GM19351 (cell line): ENCODE data around the gene FBH1.
A peak's percentile ranks its signal among the peaks of the same experiment; 100 is the strongest.
"Not testable (repeated sequence)": the region's sequence is repeated elsewhere in the genome, so short reads cannot be mapped to it uniquely, and the experiment has no call there.

Source experiments
- ATAC-seq: cut with Tn5 transposase; IDR thresholded peaks from one replicate; pipeline ENCODE4 v1.9.1; 2021; ENCODE audit warnings: mild to moderate bottlenecking, moderate library complexity; ENCODE audit not compliant: unreplicated experiment

Gene FBH1

DNA sequence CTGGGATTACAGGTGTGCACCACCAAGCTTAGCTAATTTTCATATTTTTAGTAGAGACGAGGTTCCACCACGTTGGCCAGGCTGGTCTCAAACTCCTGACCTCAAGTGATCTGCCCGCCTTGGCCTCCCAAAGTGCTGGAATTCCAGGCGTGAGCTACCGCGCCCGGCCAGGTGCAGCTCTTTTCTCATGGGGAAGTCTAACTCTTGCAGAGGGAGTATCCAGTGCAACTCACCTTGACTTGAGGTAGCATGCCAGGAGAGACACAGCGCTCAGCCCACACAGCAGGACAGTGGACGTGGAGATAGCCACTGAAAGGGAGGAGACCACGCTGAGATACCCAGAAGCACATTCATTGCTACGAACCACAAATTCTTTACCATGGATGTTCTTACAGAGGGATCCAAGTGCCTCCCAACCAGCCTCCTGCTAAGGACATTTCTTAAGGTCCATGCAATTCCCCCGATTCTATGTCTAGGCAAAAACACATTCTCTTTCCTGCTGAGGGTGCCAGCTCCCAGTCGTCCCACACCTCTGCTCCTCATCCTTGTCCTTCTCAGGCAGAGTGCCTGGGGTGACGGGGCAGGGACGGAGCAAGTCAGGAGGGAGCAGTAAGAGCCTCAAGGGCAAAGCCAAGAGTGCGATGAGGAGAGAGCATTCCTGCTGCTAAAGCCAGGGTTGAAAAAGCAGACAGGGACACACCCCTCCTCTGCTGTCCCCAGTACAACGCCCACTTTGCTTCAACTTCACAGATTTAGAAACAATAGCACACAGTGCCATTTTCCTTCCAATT, 66.3 kb downstream of the FBH1 start:
- no peak for ATAC-seq

DNA sequence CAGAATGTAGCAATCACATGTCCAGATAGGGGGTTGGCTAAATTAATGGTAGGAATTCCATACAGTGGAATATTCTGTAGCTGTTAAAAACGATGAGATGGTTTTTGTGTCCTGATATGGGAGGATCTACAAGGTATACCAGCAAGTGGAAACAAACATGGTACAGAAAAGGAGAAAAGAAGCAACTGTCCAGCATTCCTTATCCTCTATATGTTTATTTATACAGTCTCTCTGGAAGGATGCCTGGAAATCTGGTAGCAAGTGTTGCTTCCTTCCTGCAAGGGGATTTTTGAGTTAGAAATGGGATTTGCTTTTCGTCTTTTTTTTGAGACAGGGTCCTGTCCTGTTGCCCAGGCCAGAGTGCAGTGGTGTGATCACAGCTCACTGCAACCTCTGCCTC, 68.0 kb downstream of the FBH1 start:
- no peak for ATAC-seq

DNA sequence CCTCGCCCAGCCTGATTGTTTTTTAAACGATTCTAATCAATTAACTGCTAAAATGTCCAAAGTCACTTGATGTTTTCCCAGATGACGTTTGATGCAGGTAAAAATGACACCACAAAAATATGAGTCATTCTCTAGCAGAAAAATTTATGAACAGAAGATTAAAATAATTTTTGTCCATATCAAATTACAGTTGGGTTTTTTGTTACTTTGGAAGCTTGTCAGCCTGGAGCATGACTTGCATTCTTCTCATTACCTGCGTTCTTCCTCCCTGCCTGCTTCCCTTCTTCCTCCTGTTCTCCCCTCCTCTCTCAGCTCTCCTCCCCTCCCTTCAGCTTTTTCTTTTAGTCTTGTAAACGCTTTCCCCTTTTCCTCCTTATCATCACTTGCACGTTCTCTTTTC, 68.6 kb downstream of the FBH1 start:
- no peak for ATAC-seq

DNA sequence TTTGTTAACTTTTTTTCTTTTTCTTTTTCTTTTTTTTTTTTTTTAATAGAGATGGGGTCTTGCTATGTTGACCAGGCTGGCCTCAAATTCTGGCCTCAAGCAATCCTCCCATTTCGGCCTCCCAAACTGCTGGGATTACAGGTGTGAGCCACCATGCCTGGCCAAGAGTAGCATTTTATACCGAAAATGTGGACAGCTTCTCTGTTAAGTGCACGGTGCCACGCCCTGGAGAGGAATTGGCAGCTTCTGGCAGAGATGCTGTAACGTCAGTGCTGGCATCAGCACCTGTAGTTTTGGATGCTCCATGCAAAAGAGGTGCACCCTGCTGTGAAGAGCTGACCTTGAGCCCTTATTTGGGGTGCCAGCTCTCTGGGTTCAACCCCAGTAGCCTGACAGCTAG, 69.1 kb downstream of the FBH1 start:
- no peak for ATAC-seq

DNA sequence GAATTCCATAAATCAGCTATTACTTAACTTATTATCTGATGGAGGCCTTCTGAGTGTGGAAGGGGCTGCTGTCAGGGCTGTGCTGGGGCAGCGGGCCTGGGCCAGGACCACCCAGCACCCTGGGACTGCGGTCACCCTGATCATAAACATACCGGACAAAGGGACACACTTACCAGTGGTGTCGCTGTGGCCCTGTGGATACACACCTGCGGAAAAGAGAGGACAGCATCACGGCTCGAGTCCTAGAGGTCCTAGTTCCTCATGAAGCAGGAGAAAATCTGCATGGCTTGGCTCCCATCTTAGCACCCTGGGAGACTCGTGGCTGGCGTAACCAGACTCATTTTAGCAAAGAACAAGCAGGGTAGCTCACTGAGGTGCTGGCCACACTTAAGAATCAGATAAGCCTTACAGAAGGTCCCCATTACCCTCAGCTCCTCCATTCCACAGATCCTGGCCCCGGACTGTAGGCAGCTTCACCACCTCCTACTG, 69.6 kb downstream of the FBH1 start:
- no peak for ATAC-seq

DNA sequence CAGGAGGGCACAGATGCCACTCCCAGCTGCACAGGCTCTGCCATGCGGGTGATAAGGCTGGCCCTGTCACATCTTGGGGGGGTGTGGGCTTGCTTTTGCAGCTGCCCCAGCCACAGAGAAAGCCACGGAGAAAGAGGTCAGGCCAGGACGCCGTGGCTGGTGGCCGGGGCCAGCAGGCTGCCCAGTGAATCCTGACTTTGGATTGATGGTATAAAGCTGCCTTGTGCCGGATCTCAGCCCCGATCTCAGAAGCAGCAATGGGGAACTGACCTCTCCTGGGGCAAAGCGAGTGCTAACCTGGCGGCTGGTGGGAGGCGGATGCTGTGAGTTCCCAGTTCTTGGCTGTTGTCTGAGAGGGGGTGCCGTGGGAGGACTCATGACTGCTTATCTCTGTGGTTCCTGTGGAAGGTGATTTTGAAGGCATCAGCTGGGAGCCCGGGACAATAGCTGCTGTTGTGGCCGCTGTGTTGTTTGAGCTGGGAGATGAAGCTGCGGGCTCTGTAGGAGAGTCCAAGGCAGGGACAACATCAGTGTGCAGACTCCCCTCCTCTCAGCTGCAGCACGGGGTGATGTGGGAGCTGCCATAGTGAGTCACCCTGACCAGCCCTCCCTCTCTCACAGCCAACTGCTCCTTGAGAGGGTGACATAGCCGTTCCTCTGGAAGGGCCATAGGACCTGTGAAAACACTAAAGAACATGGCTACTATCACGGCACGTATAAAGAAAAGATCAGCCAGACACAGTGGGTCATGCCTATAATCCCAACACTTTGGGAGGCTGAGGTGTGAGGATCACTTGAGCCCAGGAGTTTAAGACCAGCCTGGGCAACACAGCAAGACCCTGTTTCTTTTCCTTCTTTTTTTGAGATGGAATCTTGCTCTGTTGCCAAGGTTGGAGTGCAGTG, 70.3 kb downstream of the FBH1 start:
- ATAC-seq: no peak

DNA sequence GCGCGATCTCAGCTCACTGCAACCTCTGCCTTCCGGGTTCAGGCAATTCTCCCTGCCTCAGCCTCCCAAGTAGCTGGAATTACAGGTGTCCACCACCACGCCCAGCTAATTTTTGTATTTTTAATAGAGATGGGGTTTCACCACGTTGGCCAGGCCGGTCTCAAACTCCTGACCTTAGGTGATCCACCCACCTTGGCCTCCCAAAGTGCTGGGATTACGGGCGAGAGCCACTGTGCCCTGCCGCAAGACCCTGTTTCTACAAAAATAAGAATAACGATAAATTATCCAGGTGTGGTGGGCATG, 70.9 kb downstream of the FBH1 start:
- ATAC-seq: not testable (repeated sequence)

DNA sequence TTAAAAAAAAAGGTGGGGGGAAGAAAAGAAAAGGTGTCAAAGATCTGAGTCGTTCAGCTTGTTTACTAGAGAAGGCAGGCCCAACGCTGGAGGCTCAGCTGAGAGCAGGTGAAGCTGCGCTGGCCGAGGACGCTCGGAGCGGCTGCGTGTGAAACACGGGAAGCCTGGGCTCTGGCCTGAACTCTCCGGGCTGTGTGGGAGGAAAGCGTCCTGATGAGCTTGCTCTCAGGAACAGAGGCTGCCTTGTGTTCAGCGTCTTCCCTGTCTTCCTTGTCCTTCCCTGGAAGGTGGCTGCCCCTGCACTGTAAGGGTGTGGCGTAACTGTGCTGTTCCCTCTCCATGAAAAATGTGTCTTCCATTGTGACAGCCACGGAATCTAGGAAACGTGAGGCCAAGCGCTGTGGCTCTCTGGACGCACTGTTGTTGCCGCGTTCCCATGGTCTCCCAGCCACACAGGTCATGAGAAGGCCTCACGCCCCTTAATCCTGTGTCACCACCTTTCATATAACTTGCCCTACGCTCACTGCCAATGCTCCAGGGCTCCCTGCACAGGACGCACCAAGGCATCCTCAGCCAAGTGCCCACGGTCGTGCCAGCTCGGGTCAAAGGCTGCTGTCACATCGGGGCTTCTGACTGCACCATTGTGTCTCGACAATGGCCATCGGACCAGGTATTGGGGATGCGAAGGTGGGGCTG, 71.5 kb downstream of the FBH1 start:
- no peak for ATAC-seq

DNA sequence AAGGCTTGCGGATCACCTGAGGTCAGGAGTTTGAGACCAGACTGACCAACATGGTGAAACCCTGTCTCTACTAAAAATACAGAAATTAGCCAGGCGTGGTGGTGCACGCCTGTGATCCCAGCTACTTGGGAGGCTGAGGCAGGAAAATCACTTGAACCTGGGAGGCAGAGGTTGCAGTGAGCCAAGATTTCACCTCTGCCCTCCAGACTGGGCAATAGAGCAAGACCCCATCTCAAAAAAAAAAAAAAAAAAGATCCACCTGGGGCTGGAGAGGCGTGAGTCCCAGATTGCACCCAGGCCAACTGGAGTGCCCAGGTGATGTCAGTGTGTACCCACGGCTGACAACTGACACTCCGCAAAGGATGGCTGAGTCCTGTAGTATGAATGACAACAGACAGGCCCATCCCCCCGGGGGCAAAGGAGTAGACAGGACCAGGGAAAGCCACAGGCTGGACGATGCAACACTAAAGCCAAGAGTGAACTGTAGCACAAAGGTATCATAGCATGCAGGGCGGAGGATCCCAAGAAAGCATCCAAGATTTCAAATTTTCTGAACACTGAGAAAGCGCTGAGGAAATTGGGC, 72.4 kb downstream of the FBH1 start:
- ATAC-seq: not testable (repeated sequence)

DNA sequence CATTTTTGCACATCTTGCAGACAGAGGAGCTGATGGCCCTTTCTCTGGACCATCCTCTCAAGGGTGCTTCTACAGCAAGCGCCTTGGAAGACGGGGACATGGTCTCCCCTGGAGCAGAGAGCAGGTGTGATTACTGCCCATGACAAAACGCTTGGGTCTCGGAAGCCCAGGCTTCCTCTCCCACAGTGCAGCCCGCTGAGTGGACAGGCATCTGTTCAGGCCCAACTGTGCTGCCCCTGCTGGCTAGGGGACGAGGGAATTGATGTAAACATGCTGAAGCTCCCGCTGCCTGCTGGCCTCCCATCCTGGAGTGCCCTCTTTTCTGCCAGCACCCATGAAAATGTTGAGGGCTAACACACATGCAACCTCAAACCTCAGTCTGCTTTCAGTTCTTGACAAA, 73.0 kb downstream of the FBH1 start:
- no peak for ATAC-seq

DNA sequence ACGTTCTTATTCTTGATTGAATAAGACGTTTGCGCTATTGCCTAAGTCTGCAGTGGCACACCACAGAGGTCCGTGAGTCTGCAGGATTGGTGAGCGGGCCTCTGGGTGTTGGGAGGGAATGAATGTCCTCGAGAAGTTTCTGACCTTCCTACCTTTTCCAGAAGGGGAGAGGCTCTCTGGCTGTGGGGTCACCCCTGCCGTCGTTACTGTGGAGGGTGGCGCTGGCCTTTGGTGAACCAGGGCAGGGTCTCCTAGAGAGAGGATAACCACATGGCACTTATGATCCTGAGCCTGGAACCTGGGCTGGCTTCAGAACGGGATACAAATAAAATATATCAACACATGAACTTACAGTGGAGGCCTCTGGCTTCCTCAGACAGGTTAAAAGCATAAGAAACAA, 73.5 kb downstream of the FBH1 start:
- no peak for ATAC-seq

DNA sequence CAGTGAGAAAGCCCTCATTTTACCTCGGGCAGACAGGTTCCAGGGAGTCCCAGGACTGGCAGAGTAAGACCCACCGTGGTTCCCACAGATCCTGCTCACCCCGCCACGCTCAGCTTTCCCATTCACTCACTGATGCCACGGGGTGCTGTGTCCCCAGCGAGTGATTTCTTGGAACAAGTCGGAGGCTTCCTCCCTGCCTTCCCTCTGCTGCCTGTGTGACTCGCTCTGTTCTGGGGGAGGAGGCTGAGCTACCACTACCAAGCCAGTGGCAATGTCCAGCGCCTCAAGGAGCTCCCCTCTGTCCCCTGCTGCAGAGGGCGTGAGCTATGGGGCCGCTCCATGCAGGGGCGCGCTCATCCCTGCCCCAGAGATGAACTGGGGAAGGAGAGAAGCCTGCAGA, 74.7 kb downstream of the FBH1 start:
- ATAC-seq: no peak

DNA sequence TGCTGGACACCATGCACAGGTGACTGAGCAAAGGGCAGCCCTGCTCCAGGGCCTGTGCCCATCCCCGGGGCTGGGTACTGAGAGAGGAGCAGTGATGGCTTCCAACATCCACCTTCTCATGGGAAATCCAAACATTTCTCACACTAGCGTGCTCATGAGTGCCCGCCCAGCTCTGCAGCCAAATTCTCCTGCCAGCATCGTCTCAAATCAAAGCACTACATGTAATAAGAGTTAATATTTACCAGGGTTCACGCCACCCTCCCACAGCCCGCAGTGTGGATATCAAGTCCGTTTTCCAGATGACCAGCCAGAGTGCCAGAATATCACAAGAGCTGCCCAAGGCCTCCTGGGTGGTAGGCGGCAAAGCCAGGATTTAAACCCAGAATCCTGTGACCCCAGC, 75.2 kb downstream of the FBH1 start:
- ATAC-seq: no peak

DNA sequence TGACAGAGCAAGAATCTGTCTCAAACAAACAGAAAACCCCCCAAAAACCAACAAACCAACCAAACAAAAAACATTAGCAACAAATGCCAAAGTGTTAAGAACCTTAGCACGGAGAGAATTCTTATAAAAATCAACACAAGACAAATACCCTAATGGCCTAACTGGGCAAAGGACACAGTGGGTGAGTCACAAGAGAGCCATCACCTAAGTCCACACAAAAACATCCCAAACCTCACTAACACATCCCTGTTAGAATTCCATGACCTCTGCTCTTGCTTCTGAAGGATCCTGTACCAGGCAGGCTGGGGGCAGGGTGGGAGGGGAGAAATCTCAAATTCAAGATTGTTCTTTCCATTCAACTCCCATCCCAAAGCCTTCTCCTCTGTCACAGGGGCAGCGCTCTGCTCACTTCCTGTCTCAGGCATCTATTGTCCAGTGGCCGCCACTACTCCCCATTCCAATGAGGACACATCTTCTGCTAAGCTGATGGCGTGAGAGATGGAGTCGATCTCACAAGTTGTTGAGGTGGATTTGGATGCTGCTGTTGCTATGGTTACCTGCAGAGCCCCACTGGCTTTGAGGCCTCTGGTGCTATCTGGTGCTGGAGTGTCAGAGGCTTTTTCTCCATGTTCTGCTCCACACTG, 78.1 kb downstream of the FBH1 start:
- no peak for ATAC-seq

DNA sequence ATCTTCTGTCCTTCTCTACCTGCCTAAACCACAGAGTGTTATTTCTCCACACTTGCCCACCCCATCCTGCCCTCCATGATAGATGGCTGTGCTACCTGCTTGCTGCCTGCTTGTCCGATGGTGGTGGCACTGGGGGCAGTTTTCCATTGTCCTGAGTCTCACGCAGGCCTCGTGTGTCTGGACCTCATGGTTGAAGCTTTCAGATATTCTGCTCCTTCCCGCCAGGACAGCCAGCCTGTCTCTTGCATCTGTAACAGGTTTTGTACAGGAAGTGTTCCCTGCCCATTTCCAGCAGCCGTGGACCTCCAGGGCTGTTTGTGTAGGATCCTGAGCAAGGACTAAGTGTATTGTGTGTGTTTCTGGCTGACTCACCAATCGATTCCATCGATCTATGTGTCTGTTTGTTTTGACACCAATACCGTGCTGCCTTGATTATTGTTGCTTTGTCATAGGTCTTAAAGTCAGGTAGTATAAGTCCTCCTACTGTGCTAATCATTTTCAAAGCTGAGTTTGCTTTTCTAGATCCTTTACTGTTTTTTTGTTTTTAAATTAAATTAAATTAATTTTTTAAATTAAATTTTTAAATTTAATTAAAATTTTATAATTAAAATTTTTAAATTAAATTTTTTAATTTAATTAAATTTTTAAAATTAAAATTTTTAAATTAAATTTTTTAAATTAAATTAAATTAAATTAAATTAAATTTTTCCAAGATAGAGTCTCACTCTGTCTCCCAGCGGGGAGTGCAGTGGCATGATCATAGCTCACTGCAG, 78.8 kb downstream of the FBH1 start:
- no peak for ATAC-seq

DNA sequence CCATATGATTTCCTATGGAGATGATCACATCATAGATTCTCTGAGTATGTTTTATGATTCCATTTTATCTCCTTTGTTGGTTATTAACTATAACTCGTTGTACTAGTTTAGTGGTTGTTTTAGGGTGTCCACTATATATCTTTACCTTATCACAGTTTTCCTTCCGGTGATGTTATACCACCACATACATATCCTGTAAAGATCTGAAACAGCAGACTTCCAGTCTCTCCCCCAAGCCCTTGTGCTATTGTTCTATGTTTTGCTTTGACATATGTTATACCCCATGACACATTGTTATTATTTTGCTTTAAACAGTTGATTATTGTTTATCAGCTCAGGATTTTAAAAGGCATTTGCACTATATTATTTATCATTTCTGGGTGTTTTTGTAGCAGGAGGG, 80.0 kb downstream of the FBH1 start:
- no peak for ATAC-seq

DNA sequence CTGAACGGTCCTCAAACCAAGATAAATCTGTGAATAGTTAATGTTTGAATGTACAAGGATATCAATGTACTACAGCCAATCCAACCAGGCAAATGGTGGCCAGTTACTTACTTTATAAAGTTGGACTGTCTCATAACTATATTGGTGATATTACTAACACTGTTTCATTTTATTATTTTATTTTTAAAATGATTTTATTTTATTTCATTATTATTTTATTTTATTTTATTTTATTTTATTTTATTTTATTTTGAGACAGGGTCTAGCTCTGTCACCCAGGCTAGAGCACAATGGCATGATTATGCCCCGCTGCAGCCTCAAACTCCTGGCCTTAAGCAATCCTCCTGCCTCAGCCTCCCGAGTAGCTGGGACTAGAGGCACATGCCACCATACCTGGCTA, 80.5 kb downstream of the FBH1 start:
- no peak for ATAC-seq

DNA sequence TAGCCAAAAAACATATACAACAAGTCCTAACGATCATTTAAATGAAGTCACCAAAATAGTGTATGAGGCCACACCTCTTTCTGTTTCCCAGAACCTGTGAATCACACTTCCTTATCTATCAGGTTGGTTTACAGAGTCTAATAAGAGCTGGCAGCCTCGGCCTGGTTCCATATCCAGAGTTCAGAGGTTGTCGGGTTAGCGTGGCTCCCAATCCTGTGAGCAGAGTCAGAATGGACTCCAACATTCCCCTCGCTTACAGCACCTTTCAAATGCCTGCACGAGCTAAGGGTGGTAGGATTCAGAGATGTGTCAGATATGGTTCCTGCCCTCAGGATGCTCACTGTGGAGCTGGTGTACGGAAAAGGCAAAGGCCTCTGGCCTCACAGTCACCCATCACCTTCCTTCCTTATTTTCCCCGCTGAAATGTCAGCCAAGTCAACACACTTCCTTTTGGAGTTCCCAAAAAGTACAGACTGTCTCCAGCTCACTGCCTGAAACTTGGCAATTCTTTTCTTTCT, 81.3 kb downstream of the FBH1 start:
- ATAC-seq: peak; percentile 43

DNA sequence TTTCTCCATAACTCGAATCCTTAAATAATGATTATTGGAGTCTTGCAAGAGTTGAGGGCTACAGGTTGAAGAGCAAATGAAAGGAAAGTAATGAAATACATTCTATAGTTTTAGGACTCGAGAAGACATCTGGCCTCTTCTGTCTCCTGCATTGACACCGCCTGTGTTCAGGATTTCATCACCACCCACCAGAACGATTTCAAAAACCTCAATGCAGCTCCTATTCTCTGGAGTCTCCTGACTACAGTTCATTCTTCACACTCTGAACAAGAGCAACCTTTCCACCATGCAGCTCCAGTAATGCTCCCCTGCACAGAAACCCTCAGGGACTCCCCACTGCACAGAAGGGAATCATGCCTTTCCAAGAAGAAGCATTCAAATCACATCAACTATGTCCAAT, 81.8 kb downstream of the FBH1 start:
- no peak for ATAC-seq

DNA sequence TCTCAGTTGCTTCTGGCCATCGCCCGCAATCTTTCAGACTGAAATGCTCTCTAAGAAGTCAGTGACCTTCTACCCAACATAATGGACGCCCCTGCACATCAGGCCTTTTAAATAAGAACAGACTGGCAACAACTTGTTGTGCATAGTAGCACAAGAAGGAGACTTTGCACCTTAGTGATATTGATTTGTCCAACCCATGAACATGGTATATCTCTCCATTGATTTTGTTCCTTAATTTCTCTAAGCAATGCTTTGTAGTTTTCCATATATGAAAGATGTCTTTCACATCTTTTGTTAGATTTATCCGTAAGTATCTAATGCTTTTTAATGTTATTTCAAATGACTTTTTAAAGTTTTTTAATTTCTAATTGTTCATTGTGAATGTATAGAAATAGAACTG, 83.0 kb downstream of the FBH1 start:
- ATAC-seq: no peak
